NOMO-1 treated with dmso at 0.1 percent for 144 hours (cell line): ENCODE measurements around the gene ZNF581.

Experiments
- DNase-seq: peaks from one replicate; lab custom pipeline; 2025; ENCODE audit not compliant: unreplicated experiment; lab: John Stamatoyannopoulos, UW

The ZNF581 gene

GRCh38 chr19:55611300-55611982 is 32.0 kb upstream of the ZNF581 start:
- no peak for DNase-seq

GRCh38 chr19:55611983-55612645 is 31.3 kb upstream of the ZNF581 start:
- DNase-seq, result no peak

- DNase-seq, result no peak
These were observed 30.1 kb upstream of the ZNF581 start for GRCh38 chr19:55613396-55613795.

GRCh38 chr19:55613930-55614710 is 29.3 kb upstream of the ZNF581 start:
- no peak for DNase-seq

GRCh38 chr19:55614711-55615542 is 28.5 kb upstream of the ZNF581 start:
- DNase-seq, result no peak

GRCh38 chr19:55615543-55616394 is 27.7 kb upstream of the ZNF581 start:
- no peak for DNase-seq

GRCh38 chr19:55616395-55616875 is 27.0 kb upstream of the ZNF581 start:
- DNase-seq, result no peak

- no peak for DNase-seq
These were observed 26.0 kb upstream of the ZNF581 start for GRCh38 chr19:55617426-55617825.

- no peak for DNase-seq
These were observed 25.0 kb upstream of the ZNF581 start for GRCh38 chr19:55618426-55618825.

- no peak for DNase-seq
These were observed 24.2 kb upstream of the ZNF581 start for GRCh38 chr19:55619286-55619685.

GRCh38 chr19:55620410-55621204 is 22.8 kb upstream of the ZNF581 start:
- DNase-seq, result peak; percentile 87

- DNase-seq, result no peak
These were observed 22.2 kb upstream of the ZNF581 start for GRCh38 chr19:55621205-55621672.

GRCh38 chr19:55621673-55622231 is 21.7 kb upstream of the ZNF581 start:
- DNase-seq, result no peak

- DNase-seq, result no peak
These were observed 21.0 kb upstream of the ZNF581 start for GRCh38 chr19:55622242-55622969.

- DNase-seq, result no peak
These were observed 20.3 kb upstream of the ZNF581 start for GRCh38 chr19:55623130-55623529.

GRCh38 chr19:55623561-55623960 is 19.9 kb upstream of the ZNF581 start:
- no peak for DNase-seq

GRCh38 chr19:55624109-55625003 is 19.1 kb upstream of the ZNF581 start, which contains the start of gene ZNF784:
Gene ZNF784, minus strand, starts transcription at chr19:55624566. Its CDS starts 5 bp downstream, at chr19:55624561.
- DNase-seq, result peak; percentile 90
